OCI-LY7 (cell line): ENCODE data around the gene SIN3B. TPM values are rescaled to one million over a fixed set of nuclear protein-coding genes. Genes with fewer than 3 reads are reported as not detected.
A peak's percentile ranks its signal among the peaks of the same experiment; 100 is the strongest.

Experiments used
- Bru-seq: library from RNA; stranded (reverse); fragments of 400-500 nt; gene quantifications from one replicate; lab custom pipeline; 2021; lab: Mats Ljungman, UMichigan
- BruChase-seq, 2 experiments: library from RNA; stranded (reverse); fragments of 400-500 nt; gene quantifications; one replicate each; lab custom pipeline; 2021; lab: Mats Ljungman, UMichigan
- BruUV-seq: library from RNA; stranded (reverse); fragments of 400-500 nt; replicated peaks from 2 replicates; lab custom pipeline; 2021; lab: Mats Ljungman, UMichigan
- CTCF ChIA-PET: fragments of 300-600 bp; sonication (Branson Sonifier 250); formaldehyde crosslinking; loops from one replicate; lab custom pipeline; 2022; ENCODE audit warnings: antibody characterized with exemption; ENCODE audit not compliant: unreplicated experiment; lab: Charles Lee
- POLR2A ChIA-PET: fragments of 300-600 bp; sonication (Branson Sonifier 250); formaldehyde crosslinking; loops from one replicate; lab custom pipeline; 2022; ENCODE audit warnings: antibody characterized with exemption; lab: Charles Lee
- DNase-seq: peaks from one replicate; pipeline ENCODE4 v3.0.0-alpha.2; 2015; ENCODE audit warnings: low spot score
- H2AFZ ChIP-seq: fragments of 200-600 bp; sonication (generic), shearing (Covaris generic); 2 replicates; pipeline ENCODE4 v1.6.1; 2014; ENCODE audit warnings: mild to moderate bottlenecking, antibody characterized with exemption, low read length, moderate library complexity
- H3K27ac ChIP-seq: fragments of 200-600 bp; sonication (generic); 2 replicates; pipeline ENCODE4 v1.5.1; 2014; ENCODE audit warnings: mixed run types, low read depth, mild to moderate bottlenecking, moderate library complexity, low read length, inconsistent platforms; ENCODE audit not compliant: poor library complexity, severe bottlenecking
- H3K36me3 ChIP-seq: fragments of 200-600 bp; sonication (generic); 2 replicates; pipeline ENCODE4 v1.6.1; 2014; ENCODE audit warnings: mild to moderate bottlenecking, antibody characterized with exemption, low read length, moderate library complexity, mixed read lengths; ENCODE audit not compliant: insufficient read depth
- H3K4me1 ChIP-seq: fragments of 200-600 bp; sonication (generic); 2 replicates; pipeline ENCODE4 v1.5.1; 2014; ENCODE audit warnings: mild to moderate bottlenecking, low read length; ENCODE audit not compliant: insufficient read depth, poor library complexity, severe bottlenecking
- H3K4me2 ChIP-seq: fragments of 200-600 bp; sonication (generic); 2 replicates; pipeline ENCODE4 v1.6.1; 2014; ENCODE audit warnings: mild to moderate bottlenecking, low read length
- H3K4me3 ChIP-seq: fragments of 200-600 bp; sonication (generic); 2 replicates; pipeline ENCODE4 v1.5.1; 2014; ENCODE audit warnings: mild to moderate bottlenecking, low read depth, low read length; ENCODE audit not compliant: poor library complexity, severe bottlenecking
- H3K79me2 ChIP-seq: fragments of 200-600 bp; sonication (generic); 2 replicates; pipeline ENCODE4 v1.6.1; 2016; ENCODE audit warnings: low read depth, mild to moderate bottlenecking, low read length, moderate library complexity, mixed read lengths; ENCODE audit not compliant: insufficient read depth
- H3K9me2 ChIP-seq: fragments of 200-600 bp; sonication (generic); 2 replicates; pipeline ENCODE4 v1.6.1; 2016; ENCODE audit warnings: mild to moderate bottlenecking, low read length, mixed read lengths; ENCODE audit not compliant: insufficient read depth
- H3K9me3 ChIP-seq: fragments of 200-600 bp; sonication (generic); 2 replicates; pipeline ENCODE4 v1.6.1; 2014; ENCODE audit warnings: mild to moderate bottlenecking, mixed run types, low read length, mixed read lengths
- H4K20me1 ChIP-seq: fragments of 200-600 bp; sonication (generic); 2 replicates; pipeline ENCODE4 v1.6.1; 2014; ENCODE audit warnings: mild to moderate bottlenecking, antibody characterized with exemption, low read length, moderate library complexity, mixed read lengths; ENCODE audit not compliant: insufficient read depth
- CTCF ChIP-seq: fragments of 200-600 bp; sonication (generic); conservative IDR thresholded peaks from 2 replicates; pipeline ENCODE4 v1.5.1; 2014; ENCODE audit warnings: mild to moderate bottlenecking, antibody characterized with exemption, low read length, moderate library complexity, mixed read lengths
- EZH2phosphoT487 ChIP-seq: fragments of 200-600 bp; sonication (generic); IDR thresholded peaks from 2 replicates; pipeline ENCODE4 v1.6.1; 2018; ENCODE audit warnings: low read depth, borderline replicate concordance, mild to moderate bottlenecking, mixed run types, antibody characterized with exemption, low read length, moderate library complexity, mixed read lengths
- intact Hi-C: fragments of 100-400 bp; cut with micrococcal nuclease; formaldehyde crosslinking; loops from one replicate; pipeline ENCODE4 v1.10.0; 2022; ENCODE audit not compliant: unreplicated experiment
- long read RNA-seq: library from polyadenylated mRNA; stranded (forward); transcript quantifications from one replicate; pipeline ENCODE4 v2.0.0, GENCODE V29; 2022
- total RNA-seq, 2 experiments: library from RNA; depleted of rRNA in 1 of 2; stranded (reverse); fragments of >200 nt in 1 of 2; shearing (Covaris generic) in 1 of 2; gene quantifications; 2 replicates each; pipeline ENCODE4 v1.2.3, GENCODE V29; 2014 to 2022

The SIN3B gene
- total RNA-seq (2014; rRNA removed; shearing (Covaris generic)) (19.4 and 21.4 TPM in 2 replicates), total RNA-seq (2022) (44.7 and 45.4 TPM in 2 replicates), Bru-seq, nascent RNA (percentile 58 among the genes with signal in this experiment), BruChase-seq, experiment 1, labeled RNA remaining after a 6-hour chase (percentile 73 among the genes with signal in this experiment), BruChase-seq, experiment 2, labeled RNA remaining after a 2-hour chase (percentile 67 among the genes with signal in this experiment)
- long read RNA-seq, full-length matches to known transcripts, result 22 of 40 reads
- long read RNA-seq, partial matches to known transcripts, result 7 of 40 reads
- long read RNA-seq, other reads (novel, unspliced or antisense), result 11 of 40 reads

GRCh38 chr19:16829010-16829821 lies at the start of gene SIN3B:
Gene SIN3B, plus strand, starts transcription at chr19:16829398. Its CDS starts 23 bp downstream, at chr19:16829421.
- H3K4me1 ChIP-seq, result peaks cover 18% of the 10 kb centered on the region
- TF ChIP-seq EZH2phosphoT487 (no peak), CTCF (no peak)
- no TSS peak for BruUV-seq
- intact Hi-C loops, result loop anchor here (5.0 kb wide), 1 partner anchor 68 kb away; no protein-coding TSS in a partner anchor
- no peaks in the 10 kb centered on the region for H3K9me3 ChIP-seq
- H3K4me3 ChIP-seq, result peak within 1 kb of the TSS; percentile 89
- peak within 1 kb of the TSS; percentile 93 for H3K4me2 ChIP-seq
- ChIA-PET POLR2A (no interaction called here), CTCF (no interaction called here)
- no peak within 1 kb of the TSS for H3K27ac ChIP-seq
- peak within 1 kb of the TSS; percentile 88 for H2AFZ ChIP-seq
- H3K79me2 ChIP-seq, result peaks cover 9% of the 10 kb centered on the region; the same call in 1 of the 2 replicates
- peaks cover 31% of the 10 kb centered on the region for H3K36me3 ChIP-seq
- no peaks in the 10 kb centered on the region for H3K9me2 ChIP-seq
- peak; percentile 92 for DNase-seq
- H4K20me1 ChIP-seq, result no peaks in the 10 kb centered on the region

- Histone ChIP-seq H3K79me2 (no peaks in the 10 kb centered on the region), H3K9me2 (no peaks in the 10 kb centered on the region), H3K27ac (no peak overlapping the region), H3K4me2 (no peak overlapping the region), H3K4me1 (no peaks in the 10 kb centered on the region), H3K9me3 (no peaks in the 10 kb centered on the region), H2AFZ (no peak overlapping the region), H3K36me3 (no peaks in the 10 kb centered on the region), H4K20me1 (no peaks in the 10 kb centered on the region), H3K4me3 (no peak overlapping the region)
- BruUV-seq, result no TSS peak
- no peak for DNase-seq
- intact Hi-C loops, result loop anchor here (1.0 to 5.0 kb wide), 4 partner anchors 65 to 273 kb away; no protein-coding TSS in a partner anchor
- POLR2A ChIA-PET, result no interaction called here
- TF ChIP-seq CTCF, result no peak
- no peak for TF ChIP-seq EZH2phosphoT487
- CTCF ChIA-PET, result no interaction called here
Observed at GRCh38 chr19:16779539-16780163, 49.5 kb upstream of the SIN3B start.
